Endothelial cell of umbilical vein (primary cell): ENCODE results near the gene FAM222A. TPM values are rescaled to one million over a fixed set of nuclear protein-coding genes. Genes with fewer than 3 reads are reported as not detected.

Experiments used
- BruUV-seq: library from RNA; stranded (reverse); fragments of 400-500 nt; replicated peaks from 2 replicates; lab custom pipeline; 2021; lab: Mats Ljungman, UMichigan
- CTCF ChIA-PET: fragments of 300-600, 350-600 bp; sonication (Branson Sonifier 250); formaldehyde crosslinking; loops from one replicate; lab custom pipeline; 2021; ENCODE audit warnings: antibody characterized with exemption, inconsistent platforms; lab: Charles Lee
- POLR2A ChIA-PET: fragments of 300-600, 350-600 bp; sonication (Branson Sonifier 250); formaldehyde crosslinking; loops from one replicate; lab custom pipeline; 2021; ENCODE audit warnings: antibody characterized with exemption, inconsistent platforms; lab: Charles Lee
- DNase-seq: peaks from one replicate; pipeline ENCODE4 v3.0.0-alpha.2; 2011; ENCODE audit warnings: low read depth, low spot score
- FAIRE-seq: peaks from 2 replicates; lab custom pipeline; 2011; peaks lifted over from hg19 to GRCh38; lab: Jason Lieb, UNC
- H2AFZ ChIP-seq: 2 replicates; pipeline ENCODE4 v1.6.0; 2012; ENCODE audit warnings: low read depth, low read length, control low read depth, inconsistent platforms
- H3K27ac ChIP-seq: 2 replicates; pipeline ENCODE4 v1.5.1; 2011; ENCODE audit warnings: low read depth, mild to moderate bottlenecking, control low read depth, low read length, moderate library complexity; ENCODE audit not compliant: insufficient read depth
- H3K27me3 ChIP-seq, 2 experiments: 2 replicates each; pipeline versions ENCODE4 v1.6.0 to v1.6.1; 2011; ENCODE audit warnings: low read length in 2 of 2, mixed read lengths in 1 of 2; ENCODE audit not compliant: control insufficient read depth in 2 of 2, insufficient read depth in 2 of 2
- H3K36me3 ChIP-seq, 2 experiments: 2 replicates in 1 of 2; 3 replicates in 1 of 2; pipeline ENCODE4 v1.5.1; 2011; ENCODE audit warnings: low read length in 2 of 2, mild to moderate bottlenecking in 1 of 2, moderate library complexity in 1 of 2; ENCODE audit not compliant: control insufficient read depth in 2 of 2, insufficient read depth in 2 of 2; ENCODE audit errors: extremely low read depth in 1 of 2
- H3K4me1 ChIP-seq: 3 replicates; pipeline ENCODE4 v1.5.1; 2011; ENCODE audit warnings: mild to moderate bottlenecking, low read length; ENCODE audit not compliant: control insufficient read depth, insufficient read depth; ENCODE audit errors: extremely low read depth
- H3K4me2 ChIP-seq: 2 replicates; pipeline ENCODE4 v1.6.1; 2011; ENCODE audit warnings: low read length, control low read depth, mixed read lengths; ENCODE audit not compliant: insufficient read depth
- H3K4me3 ChIP-seq, 3 experiments: fragments of 200-600 bp in 1 of 3; sonication (generic), shearing (Covaris generic) in 1 of 3; replicated peaks in 1 of 3; 2 replicates each; pipeline ENCODE4 v1.5.1; 2011 to 2016; ENCODE audit warnings: control low read depth in 3 of 3, low read length in 3 of 3, mild to moderate bottlenecking in 2 of 3, inconsistent platforms in 1 of 3, low read depth in 1 of 3, moderate library complexity in 1 of 3; ENCODE audit not compliant: insufficient read depth in 1 of 3
- H3K79me2 ChIP-seq: 2 replicates; pipeline ENCODE4 v1.6.0; 2012; ENCODE audit warnings: low read length, inconsistent platforms; ENCODE audit not compliant: control insufficient read depth, insufficient read depth
- H3K9ac ChIP-seq: replicated peaks from 2 replicates; pipeline ENCODE3; 2011; ENCODE audit warnings: low read length, control low read depth; ENCODE audit not compliant: insufficient read depth; ENCODE audit errors: extremely low read depth
- H3K9me1 ChIP-seq: replicated peaks from 3 replicates; pipeline ENCODE4 v1.6.0; 2011; ENCODE audit warnings: mild to moderate bottlenecking, low read length; ENCODE audit not compliant: control insufficient read depth, insufficient read depth; ENCODE audit errors: extremely low read depth
- H3K9me3 ChIP-seq: replicated peaks from 2 replicates; pipeline ENCODE4 v1.5.1; 2012; ENCODE audit warnings: low read length, inconsistent platforms; ENCODE audit not compliant: control insufficient read depth, insufficient read depth
- H4K20me1 ChIP-seq: replicated peaks from 2 replicates; pipeline ENCODE3; 2011; ENCODE audit warnings: mild to moderate bottlenecking, low read length; ENCODE audit not compliant: control insufficient read depth, insufficient read depth; ENCODE audit errors: extremely low read depth
- MYC ChIP-seq: IDR thresholded peaks from one replicate; pipeline ENCODE4 v1.6.1; 2011; ENCODE audit warnings: mild to moderate bottlenecking, low read depth, low read length
- dilution Hi-C: fragments of 300-500 bp; cut with MboI; formaldehyde crosslinking; loops from one replicate; pipeline ENCODE4 v1.15.0; 2019; ENCODE audit warnings: low sequenced_read_pairs; ENCODE audit not compliant: extremely low pct_ligation_motif_present
- intact Hi-C: fragments of 100-400 bp; cut with micrococcal nuclease; formaldehyde crosslinking; loops from one replicate; pipeline ENCODE4 v1.10.0; 2022
- polyA plus RNA-seq, 4 experiments: library from polyadenylated mRNA; depleted of rRNA in 3 of 4; stranded (reverse) in 3 of 4; unstranded in 1 of 4; fragments of >200 nt; gene quantifications; 2 replicates each; pipeline versions ENCODE4 v1.2.1 to v1.2.3, GENCODE V29; 2011 to 2012; ENCODE audit warnings: missing spikeins in 1 of 4
- total RNA-seq: library from RNA; stranded (reverse); gene quantifications from 2 replicates; pipeline ENCODE4 v1.2.3, GENCODE V29; 2021
- TF ChIP-seq, protein P1 (sequence below), 2 donors: IDR thresholded peaks; 1 replicate in 1 of 2; 2 replicates in 1 of 2; pipeline ENCODE4 v1.5.1; 2011; ENCODE audit warnings: low read length in 2 of 2, mild to moderate bottlenecking in 2 of 2, moderate library complexity in 2 of 2, control low read depth in 1 of 2, inconsistent platforms in 1 of 2, low read depth in 1 of 2; ENCODE audit not compliant: insufficient read depth in 1 of 2; ENCODE audit errors: extremely low read depth in 1 of 2
- TF ChIP-seq, protein P2 (sequence below): IDR thresholded peaks from 2 replicates; pipeline ENCODE4 v1.6.1; 2011; ENCODE audit not compliant: insufficient read depth, insufficient read length

FAM222A gene
- total and polyA plus RNA-seq, 2 donors (not counting 3 experiments of a cell fraction or from before 2014, with no cell fraction given) = 0.62 to 1.7 TPM

DNA sequence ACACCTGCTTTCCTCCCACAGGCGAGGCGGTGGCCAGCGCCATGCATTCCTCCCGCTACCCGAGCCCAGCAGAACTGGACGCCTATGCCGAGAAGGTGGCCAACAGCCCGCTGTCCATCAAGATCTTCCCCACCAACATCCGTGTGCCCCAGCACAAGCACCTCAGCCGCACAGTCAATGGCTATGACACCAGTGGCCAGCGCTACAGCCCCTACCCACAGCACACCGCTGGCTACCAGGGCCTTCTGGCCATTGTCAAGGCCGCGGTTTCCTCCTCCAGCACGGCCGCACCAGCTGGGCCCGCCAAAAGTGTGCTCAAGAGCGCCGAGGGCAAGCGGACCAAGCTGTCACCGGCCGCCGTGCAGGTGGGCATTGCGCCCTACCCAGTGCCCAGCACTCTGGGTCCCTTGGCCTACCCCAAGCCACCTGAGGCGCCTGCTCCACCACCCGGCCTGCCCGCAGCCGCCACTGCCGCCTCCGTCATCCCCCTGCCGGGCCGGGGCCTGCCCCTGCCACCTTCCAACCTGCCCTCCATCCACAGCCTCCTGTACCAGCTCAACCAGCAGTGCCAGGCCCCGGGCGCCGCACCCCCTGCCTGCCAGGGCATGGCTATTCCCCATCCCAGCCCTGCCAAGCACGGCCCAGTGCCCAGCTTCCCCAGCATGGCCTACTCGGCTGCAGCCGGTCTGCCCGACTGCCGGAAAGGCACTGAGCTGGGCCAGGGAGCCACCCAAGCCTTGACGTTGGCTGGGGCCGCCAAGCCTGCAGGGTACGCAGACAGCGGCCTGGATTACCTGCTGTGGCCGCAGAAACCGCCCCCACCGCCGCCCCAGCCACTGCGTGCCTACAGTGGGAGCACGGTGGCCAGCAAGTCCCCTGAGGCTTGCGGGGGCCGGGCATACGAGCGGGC is 54.6 kb downstream of the FAM222A start:
- ChIA-PET CTCF (no interaction called here), POLR2A (no interaction called here)
- Histone ChIP-seq H3K9me1 (no peaks in the 10 kb centered on the region), H2AFZ (no peak overlapping the region), H3K4me1 (no peaks in the 10 kb centered on the region), H3K4me2 (no peak overlapping the region), H3K36me3 (no peaks in the 10 kb centered on the region), H3K9ac (no peak overlapping the region), H3K79me2 (no peaks in the 10 kb centered on the region), H4K20me1 (no peaks in the 10 kb centered on the region), H3K4me3 (no peak overlapping the region), H3K27me3 (no peaks in the 10 kb centered on the region), H3K27ac (no peak overlapping the region), H3K9me3 (no peaks in the 10 kb centered on the region)
- TF ChIP-seq, protein P1, sequence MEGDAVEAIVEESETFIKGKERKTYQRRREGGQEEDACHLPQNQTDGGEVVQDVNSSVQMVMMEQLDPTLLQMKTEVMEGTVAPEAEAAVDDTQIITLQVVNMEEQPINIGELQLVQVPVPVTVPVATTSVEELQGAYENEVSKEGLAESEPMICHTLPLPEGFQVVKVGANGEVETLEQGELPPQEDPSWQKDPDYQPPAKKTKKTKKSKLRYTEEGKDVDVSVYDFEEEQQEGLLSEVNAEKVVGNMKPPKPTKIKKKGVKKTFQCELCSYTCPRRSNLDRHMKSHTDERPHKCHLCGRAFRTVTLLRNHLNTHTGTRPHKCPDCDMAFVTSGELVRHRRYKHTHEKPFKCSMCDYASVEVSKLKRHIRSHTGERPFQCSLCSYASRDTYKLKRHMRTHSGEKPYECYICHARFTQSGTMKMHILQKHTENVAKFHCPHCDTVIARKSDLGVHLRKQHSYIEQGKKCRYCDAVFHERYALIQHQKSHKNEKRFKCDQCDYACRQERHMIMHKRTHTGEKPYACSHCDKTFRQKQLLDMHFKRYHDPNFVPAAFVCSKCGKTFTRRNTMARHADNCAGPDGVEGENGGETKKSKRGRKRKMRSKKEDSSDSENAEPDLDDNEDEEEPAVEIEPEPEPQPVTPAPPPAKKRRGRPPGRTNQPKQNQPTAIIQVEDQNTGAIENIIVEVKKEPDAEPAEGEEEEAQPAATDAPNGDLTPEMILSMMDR (IDR thresholded peaks at IDR 0.05; ENCODE audit: extremely low read depth in 1 of 2, insufficient read depth in 1 of 2, low read depth in 1 of 2, low read length in 2 of 2) = no peak
- TF ChIP-seq MYC = no peak
- TF ChIP-seq, protein P2, sequence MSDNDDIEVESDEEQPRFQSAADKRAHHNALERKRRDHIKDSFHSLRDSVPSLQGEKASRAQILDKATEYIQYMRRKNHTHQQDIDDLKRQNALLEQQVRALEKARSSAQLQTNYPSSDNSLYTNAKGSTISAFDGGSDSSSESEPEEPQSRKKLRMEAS = no peak
- FAIRE-seq (no peak), DNase-seq (no peak)
- intact Hi-C loops (no loop called here), dilution Hi-C loops (no loop called here)
- no TSS peak for BruUV-seq
